GM12873 (cell line): ENCODE data around the gene SOX8.

ENCODE experiments used
- TF ChIP-seq, protein P1 (sequence below): IDR thresholded peaks from 2 replicates; pipeline ENCODE4 v1.5.1; 2012; ENCODE audit warnings: low read depth, mild to moderate bottlenecking, moderate library complexity, low read length, control low read depth; ENCODE audit not compliant: insufficient read depth; ENCODE audit errors: missing control alignments

SOX8 gene

GRCh38 chr16:971981-972315 lies 9.6 kb upstream of the SOX8 start:
- TF ChIP-seq, protein P1, sequence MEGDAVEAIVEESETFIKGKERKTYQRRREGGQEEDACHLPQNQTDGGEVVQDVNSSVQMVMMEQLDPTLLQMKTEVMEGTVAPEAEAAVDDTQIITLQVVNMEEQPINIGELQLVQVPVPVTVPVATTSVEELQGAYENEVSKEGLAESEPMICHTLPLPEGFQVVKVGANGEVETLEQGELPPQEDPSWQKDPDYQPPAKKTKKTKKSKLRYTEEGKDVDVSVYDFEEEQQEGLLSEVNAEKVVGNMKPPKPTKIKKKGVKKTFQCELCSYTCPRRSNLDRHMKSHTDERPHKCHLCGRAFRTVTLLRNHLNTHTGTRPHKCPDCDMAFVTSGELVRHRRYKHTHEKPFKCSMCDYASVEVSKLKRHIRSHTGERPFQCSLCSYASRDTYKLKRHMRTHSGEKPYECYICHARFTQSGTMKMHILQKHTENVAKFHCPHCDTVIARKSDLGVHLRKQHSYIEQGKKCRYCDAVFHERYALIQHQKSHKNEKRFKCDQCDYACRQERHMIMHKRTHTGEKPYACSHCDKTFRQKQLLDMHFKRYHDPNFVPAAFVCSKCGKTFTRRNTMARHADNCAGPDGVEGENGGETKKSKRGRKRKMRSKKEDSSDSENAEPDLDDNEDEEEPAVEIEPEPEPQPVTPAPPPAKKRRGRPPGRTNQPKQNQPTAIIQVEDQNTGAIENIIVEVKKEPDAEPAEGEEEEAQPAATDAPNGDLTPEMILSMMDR, result no peak

- TF ChIP-seq, protein P1, result no peak
Observed at GRCh38 chr16:972316-973002, 9.1 kb upstream of the SOX8 start.

GRCh38 chr16:973366-973765 lies 8.2 kb upstream of the SOX8 start:
- TF ChIP-seq, protein P1, result no peak

DNA sequence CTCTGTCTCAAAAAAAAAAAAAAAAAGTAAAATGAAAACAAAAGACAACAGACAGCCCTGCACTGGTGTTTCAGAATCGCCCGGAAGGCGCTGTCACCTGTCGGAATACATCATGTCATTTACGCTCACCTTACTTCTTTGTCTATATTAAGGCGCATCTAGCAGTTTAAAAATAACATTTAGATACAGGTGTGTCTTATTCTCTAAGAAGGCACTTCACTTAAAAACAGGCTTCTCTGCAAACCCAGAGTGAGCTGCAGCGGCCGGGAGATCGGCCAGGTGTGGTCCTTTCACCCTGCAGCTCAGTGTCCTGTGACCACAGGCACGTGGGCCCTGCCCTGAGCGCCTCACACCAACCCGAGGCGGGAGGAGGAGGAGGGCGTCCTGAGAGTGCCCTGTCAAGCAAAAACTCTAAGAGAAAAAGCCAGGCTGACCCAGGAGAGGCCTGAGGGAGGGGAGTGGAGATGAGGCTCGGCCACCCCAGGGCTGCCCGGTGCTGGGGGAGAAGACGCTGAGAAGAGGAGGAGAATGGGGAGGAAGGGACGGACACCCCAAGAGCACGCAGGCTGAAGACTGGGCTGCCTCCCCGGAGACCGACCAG lies 7.5 kb upstream of the SOX8 start:
- TF ChIP-seq, protein P1, result no peak

- TF ChIP-seq, protein P1, result no peak
Observed at GRCh38 chr16:974611-975261, 6.8 kb upstream of the SOX8 start.

GRCh38 chr16:975291-975690 lies 6.3 kb upstream of the SOX8 start:
- TF ChIP-seq, protein P1, result no peak

DNA sequence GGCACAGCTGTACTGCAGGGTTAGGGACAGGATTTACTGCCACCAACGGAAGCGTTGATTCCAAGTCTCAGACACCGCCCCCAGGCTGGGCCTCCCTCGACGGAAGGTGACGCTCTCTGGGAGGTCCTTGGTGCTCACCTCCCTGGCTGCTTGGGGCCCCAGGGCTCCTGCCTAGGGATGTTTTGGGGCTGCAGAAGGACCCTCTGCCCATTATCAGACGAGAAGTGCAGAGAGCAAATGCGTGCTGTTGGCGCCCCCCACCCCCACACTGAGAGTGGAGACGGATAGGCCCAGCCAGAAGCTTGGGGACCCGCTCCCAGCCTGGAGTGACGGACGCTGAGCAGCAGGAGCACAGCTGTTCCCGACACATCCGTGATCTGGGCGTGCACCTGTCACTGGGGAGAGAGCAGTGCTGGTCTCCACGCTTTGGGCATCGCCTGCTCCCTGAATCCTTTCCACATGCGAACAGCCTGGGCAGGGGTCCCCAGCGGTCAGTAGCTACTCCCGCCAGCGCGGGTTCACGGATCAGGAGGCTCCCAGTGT lies 5.1 kb upstream of the SOX8 start:
- TF ChIP-seq, protein P1, result no peak
